Activated B cell treated with CpG ODN at 0.5 μM for 24 hours (primary cell): ENCODE results near the gene FAF1. TPM values are rescaled to one million over a fixed set of nuclear protein-coding genes. Genes with fewer than 3 reads are reported as not detected.

Experiments used
- ATAC-seq: fragments of 200-7000 bp; cut with Tn5 transposase; one replicate; pipeline ENCODE4 v1.10.0; 2021; ENCODE audit warnings: low read depth, mild to moderate bottlenecking, moderate library complexity
- CTCF ChIA-PET: fragments of 350-600 bp; sonication (Branson Sonifier 250); formaldehyde crosslinking; loops from one replicate; lab custom pipeline; 2021; ENCODE audit warnings: antibody characterized with exemption; lab: Charles Lee
- POLR2A ChIA-PET: fragments of 350-600 bp; sonication (Branson Sonifier 250); formaldehyde crosslinking; loops from one replicate; lab custom pipeline; 2021; ENCODE audit warnings: antibody characterized with exemption; lab: Charles Lee
- DNase-seq: peaks from one replicate; pipeline ENCODE4 v3.0.0; 2022
- H3K27ac Mint-ChIP-seq: one replicate; pipeline ENCODE4 v1.8.0; 2020; ENCODE audit warnings: mixed read lengths
- H3K27me3 Mint-ChIP-seq: one replicate; pipeline ENCODE4 v1.8.0; 2021; ENCODE audit warnings: mixed read lengths
- H3K36me3 Mint-ChIP-seq: one replicate; pipeline ENCODE4 v1.8.0; 2021; ENCODE audit warnings: low read depth, mixed read lengths
- H3K4me1 Mint-ChIP-seq: one replicate; pipeline ENCODE4 v1.8.0; 2021; ENCODE audit warnings: mixed read lengths
- H3K4me3 Mint-ChIP-seq: one replicate; pipeline ENCODE4 v1.8.0; 2020; ENCODE audit warnings: mild to moderate bottlenecking, mixed read lengths
- H3K9me3 Mint-ChIP-seq: one replicate; pipeline ENCODE4 v1.8.0; 2020; ENCODE audit warnings: mixed read lengths
- intact Hi-C: fragments of 100-400 bp; cut with micrococcal nuclease; formaldehyde crosslinking; loops from one replicate; pipeline ENCODE4 v1.15.1; 2024
- total RNA-seq: library from RNA; stranded (reverse); gene quantifications from 2 replicates; pipeline ENCODE4 v1.2.3, GENCODE V29; 2022
- TF ChIP-seq, protein P1 (sequence below): fragments of 200-600 bp; IDR thresholded peaks from one replicate; pipeline ENCODE4 v1.8.0; 2022; ENCODE audit warnings: antibody characterized with exemption, mild to moderate bottlenecking

FAF1 gene
- total RNA-seq, 1 donor from 2014 or later: 61.7 TPM

- DNase-seq: no peak
- CTCF ChIA-PET: no interaction called here
- peaks cover 52% of the 10 kb centered on the region for H3K4me1 Mint-ChIP-seq
- H3K36me3 Mint-ChIP-seq: peaks cover 2% of the 10 kb centered on the region
- ATAC-seq: no peak
- POLR2A ChIA-PET: no interaction called here
- H3K4me3 Mint-ChIP-seq: peak overlapping the region; percentile 5
- TF ChIP-seq, protein P1, sequence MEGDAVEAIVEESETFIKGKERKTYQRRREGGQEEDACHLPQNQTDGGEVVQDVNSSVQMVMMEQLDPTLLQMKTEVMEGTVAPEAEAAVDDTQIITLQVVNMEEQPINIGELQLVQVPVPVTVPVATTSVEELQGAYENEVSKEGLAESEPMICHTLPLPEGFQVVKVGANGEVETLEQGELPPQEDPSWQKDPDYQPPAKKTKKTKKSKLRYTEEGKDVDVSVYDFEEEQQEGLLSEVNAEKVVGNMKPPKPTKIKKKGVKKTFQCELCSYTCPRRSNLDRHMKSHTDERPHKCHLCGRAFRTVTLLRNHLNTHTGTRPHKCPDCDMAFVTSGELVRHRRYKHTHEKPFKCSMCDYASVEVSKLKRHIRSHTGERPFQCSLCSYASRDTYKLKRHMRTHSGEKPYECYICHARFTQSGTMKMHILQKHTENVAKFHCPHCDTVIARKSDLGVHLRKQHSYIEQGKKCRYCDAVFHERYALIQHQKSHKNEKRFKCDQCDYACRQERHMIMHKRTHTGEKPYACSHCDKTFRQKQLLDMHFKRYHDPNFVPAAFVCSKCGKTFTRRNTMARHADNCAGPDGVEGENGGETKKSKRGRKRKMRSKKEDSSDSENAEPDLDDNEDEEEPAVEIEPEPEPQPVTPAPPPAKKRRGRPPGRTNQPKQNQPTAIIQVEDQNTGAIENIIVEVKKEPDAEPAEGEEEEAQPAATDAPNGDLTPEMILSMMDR: no peak
- no peaks in the 10 kb centered on the region for H3K9me3 Mint-ChIP-seq
- intact Hi-C loops: no loop called here
- H3K27me3 Mint-ChIP-seq: peaks cover 70% of the 10 kb centered on the region
- H3K27ac Mint-ChIP-seq: no peak overlapping the region
These were observed 540.7 kb downstream of the FAF1 start for GRCh38 chr1:50419192-50419906.

GRCh38 chr1:50418600-50419109 is 541.4 kb downstream of the FAF1 start:
- ATAC-seq (no peak), DNase-seq (no peak)
- peaks cover 45% of the 10 kb centered on the region for H3K4me1 Mint-ChIP-seq
- TF ChIP-seq, protein P1: no peak
- H3K36me3 Mint-ChIP-seq: no peaks in the 10 kb centered on the region
- CTCF ChIA-PET: no interaction called here
- intact Hi-C loops: no loop called here
- no peak overlapping the region for H3K27ac Mint-ChIP-seq
- peak overlapping the region; percentile 28 for H3K4me3 Mint-ChIP-seq
- POLR2A ChIA-PET: no interaction called here
- no peaks in the 10 kb centered on the region for H3K9me3 Mint-ChIP-seq
- H3K27me3 Mint-ChIP-seq: peaks cover 71% of the 10 kb centered on the region

GRCh38 chr1:50417946-50418599 is 542.0 kb downstream of the FAF1 start:
- TF ChIP-seq, protein P1: no peak
- no peak overlapping the region for H3K27ac Mint-ChIP-seq
- H3K4me3 Mint-ChIP-seq: no peak overlapping the region
- H3K9me3 Mint-ChIP-seq: no peaks in the 10 kb centered on the region
- no peaks in the 10 kb centered on the region for H3K36me3 Mint-ChIP-seq
- H3K27me3 Mint-ChIP-seq: peaks cover 71% of the 10 kb centered on the region
- intact Hi-C loops: no loop called here
- H3K4me1 Mint-ChIP-seq: peaks cover 41% of the 10 kb centered on the region
- DNase-seq (no peak), ATAC-seq (no peak)
- POLR2A ChIA-PET: no interaction called here
- CTCF ChIA-PET: no interaction called here

GRCh38 chr1:50417507-50417906 is 542.6 kb downstream of the FAF1 start:
- ATAC-seq (no peak), DNase-seq (no peak)
- no peaks in the 10 kb centered on the region for H3K36me3 Mint-ChIP-seq
- intact Hi-C loops: no loop called here
- peaks cover 4% of the 10 kb centered on the region for H3K9me3 Mint-ChIP-seq
- TF ChIP-seq, protein P1: no peak
- CTCF ChIA-PET: no interaction called here
- H3K27ac Mint-ChIP-seq: no peak overlapping the region
- peaks cover 35% of the 10 kb centered on the region for H3K4me1 Mint-ChIP-seq
- H3K4me3 Mint-ChIP-seq: no peak overlapping the region
- POLR2A ChIA-PET: no interaction called here
- H3K27me3 Mint-ChIP-seq: peaks cover 69% of the 10 kb centered on the region
